ENCODE results near the gene RFX8.

Gene RFX8

GRCh38 chr2:101420623-101421022 is 54.3 kb downstream of the RFX8 start:
- TF ChIP-seq CTCF (IDR thresholded peaks at IDR 0.05; ENCODE audit: low read depth, low read length, missing control alignments), result no peak
- DNase-seq (ENCODE audit: low read depth), result no peak
- no peak overlapping the region for H3K4me3 ChIP-seq (ENCODE audit: low read depth, low read length)

GRCh38 chr2:101419096-101419663 is 55.7 kb downstream of the RFX8 start:
- peak; percentile 60 for TF ChIP-seq CTCF (IDR thresholded peaks at IDR 0.05; ENCODE audit: low read depth, low read length, missing control alignments)
- DNase-seq (ENCODE audit: low read depth), result peak; percentile 13
- no peak overlapping the region for H3K4me3 ChIP-seq (ENCODE audit: low read depth, low read length)

- no peak for TF ChIP-seq CTCF (IDR thresholded peaks at IDR 0.05; ENCODE audit: low read depth, low read length, missing control alignments)
- DNase-seq (ENCODE audit: low read depth), result no peak
- H3K4me3 ChIP-seq (ENCODE audit: low read depth, low read length), result no peak overlapping the region
Measured at GRCh38 chr2:101418460-101419095, 56.3 kb downstream of the RFX8 start.

GRCh38 chr2:101416609-101417008 is 58.3 kb downstream of the RFX8 start:
- H3K4me3 ChIP-seq (ENCODE audit: low read depth, low read length), result no peak overlapping the region
- DNase-seq (ENCODE audit: low read depth), result no peak
- TF ChIP-seq CTCF (IDR thresholded peaks at IDR 0.05; ENCODE audit: low read depth, low read length, missing control alignments), result no peak

GRCh38 chr2:101415884-101416283 is 59.0 kb downstream of the RFX8 start:
- no peak for DNase-seq (ENCODE audit: low read depth)
- TF ChIP-seq CTCF (IDR thresholded peaks at IDR 0.05; ENCODE audit: low read depth, low read length, missing control alignments), result no peak
- H3K4me3 ChIP-seq (ENCODE audit: low read depth, low read length), result no peak overlapping the region

- DNase-seq (ENCODE audit: low read depth), result no peak
- TF ChIP-seq CTCF (IDR thresholded peaks at IDR 0.05; ENCODE audit: low read depth, low read length, missing control alignments), result no peak
- H3K4me3 ChIP-seq (ENCODE audit: low read depth, low read length), result no peak overlapping the region
Measured at GRCh38 chr2:101415220-101415619, 59.7 kb downstream of the RFX8 start.
